Ishikawa (cell line): ENCODE data around the gene BTNL9.

ENCODE experiments used
- EP300 ChIP-seq: IDR thresholded peaks from 2 replicates; pipeline ENCODE4 v1.6.1; 2012; ENCODE audit warnings: borderline replicate concordance
- RAD21 ChIP-seq: IDR thresholded peaks from 2 replicates; pipeline ENCODE4 v1.6.1; 2012; ENCODE audit warnings: low read depth
- TF ChIP-seq, protein P1 (sequence below): IDR thresholded peaks from 2 replicates; pipeline ENCODE4 v1.6.1; 2012

GRCh38 chr5:181044093-181044599 lies 4.1 kb downstream of the BTNL9 start:
- TF ChIP-seq EP300 (no peak), RAD21 (no peak)
- TF ChIP-seq, protein P1, sequence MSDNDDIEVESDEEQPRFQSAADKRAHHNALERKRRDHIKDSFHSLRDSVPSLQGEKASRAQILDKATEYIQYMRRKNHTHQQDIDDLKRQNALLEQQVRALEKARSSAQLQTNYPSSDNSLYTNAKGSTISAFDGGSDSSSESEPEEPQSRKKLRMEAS, result no peak
